ENCODE data around the gene DPP4. TPM values are rescaled to one million over a fixed set of nuclear protein-coding genes. Genes with fewer than 3 reads are reported as not detected.

DPP4 gene
- total and polyA plus RNA-seq, 8 donors = 0.15 to 30.1 (median 2.4) TPM

DNA sequence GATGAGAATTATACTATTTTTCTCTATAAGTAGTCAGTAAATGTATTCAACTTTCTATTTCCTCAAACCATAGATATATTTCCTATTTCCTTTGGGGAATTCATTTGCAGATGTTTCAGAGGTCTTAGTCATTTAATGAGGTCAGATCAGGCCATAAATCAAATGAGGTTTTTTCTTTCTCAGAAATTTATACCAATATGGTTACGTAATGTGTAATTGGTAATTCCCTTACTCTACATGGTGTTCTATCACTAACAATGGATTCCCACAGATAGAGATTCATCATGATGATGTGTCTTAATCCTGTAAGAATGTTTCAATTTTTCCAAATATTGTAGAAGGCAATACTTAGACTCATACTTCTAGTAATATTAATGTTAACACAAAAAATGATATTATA is 108.0 kb downstream of the DPP4 start:
- H3K4me3 ChIP-seq = no peak overlapping the region
- WGBS, 5 donors = 9 to 93% (median 77%) methylated on average over 1 of the region's 1 CpG
- TF ChIP-seq POLR2AphosphoS5 (IDR thresholded peaks at IDR 0.05) = no peak
- no peak for TF ChIP-seq POLR2A (IDR thresholded peaks at IDR 0.05)
- no peak for TF ChIP-seq EP300 (IDR thresholded peaks at IDR 0.05)
- TF ChIP-seq, protein P1, sequence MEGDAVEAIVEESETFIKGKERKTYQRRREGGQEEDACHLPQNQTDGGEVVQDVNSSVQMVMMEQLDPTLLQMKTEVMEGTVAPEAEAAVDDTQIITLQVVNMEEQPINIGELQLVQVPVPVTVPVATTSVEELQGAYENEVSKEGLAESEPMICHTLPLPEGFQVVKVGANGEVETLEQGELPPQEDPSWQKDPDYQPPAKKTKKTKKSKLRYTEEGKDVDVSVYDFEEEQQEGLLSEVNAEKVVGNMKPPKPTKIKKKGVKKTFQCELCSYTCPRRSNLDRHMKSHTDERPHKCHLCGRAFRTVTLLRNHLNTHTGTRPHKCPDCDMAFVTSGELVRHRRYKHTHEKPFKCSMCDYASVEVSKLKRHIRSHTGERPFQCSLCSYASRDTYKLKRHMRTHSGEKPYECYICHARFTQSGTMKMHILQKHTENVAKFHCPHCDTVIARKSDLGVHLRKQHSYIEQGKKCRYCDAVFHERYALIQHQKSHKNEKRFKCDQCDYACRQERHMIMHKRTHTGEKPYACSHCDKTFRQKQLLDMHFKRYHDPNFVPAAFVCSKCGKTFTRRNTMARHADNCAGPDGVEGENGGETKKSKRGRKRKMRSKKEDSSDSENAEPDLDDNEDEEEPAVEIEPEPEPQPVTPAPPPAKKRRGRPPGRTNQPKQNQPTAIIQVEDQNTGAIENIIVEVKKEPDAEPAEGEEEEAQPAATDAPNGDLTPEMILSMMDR (IDR thresholded peaks at IDR 0.05) = no peak
- H3K9me3 ChIP-seq = no peaks in the 10 kb centered on the region
- no peaks in the 10 kb centered on the region for H3K27me3 ChIP-seq
- H3K36me3 ChIP-seq = no peaks in the 10 kb centered on the region
- no peaks in the 10 kb centered on the region for H3K4me1 ChIP-seq
- DNase-seq = no peak
- intact Hi-C loops (cut with DNase I; ENCODE audit: low total_unique reads) = no loop called here
- no peak overlapping the region for H3K27ac ChIP-seq

DNA sequence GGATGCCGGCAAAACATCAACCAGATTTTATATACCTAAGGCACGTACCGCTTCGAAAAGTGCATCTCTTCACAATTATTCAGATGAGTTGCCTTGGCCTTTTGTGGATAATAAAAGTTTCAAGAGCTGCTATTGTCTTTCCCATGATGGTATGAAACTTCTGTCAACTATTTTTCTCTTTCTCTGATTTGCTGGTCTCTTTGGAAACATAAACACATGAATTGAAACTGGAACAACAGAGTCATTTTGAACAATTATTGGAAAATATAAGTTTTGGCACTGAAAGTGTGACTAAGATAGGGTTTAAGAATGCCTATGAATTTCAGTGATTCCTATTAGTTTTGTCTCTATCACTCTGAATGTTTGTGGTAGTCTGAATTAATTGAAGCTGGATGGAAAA is 109.9 kb downstream of the DPP4 start:
- DNase-seq = no peak
- H3K4me3 ChIP-seq = no peak overlapping the region
- no peaks in the 10 kb centered on the region for H3K36me3 ChIP-seq
- TF ChIP-seq POLR2AphosphoS5 (IDR thresholded peaks at IDR 0.05) (no peak), POLR2A (IDR thresholded peaks at IDR 0.05) (no peak), EP300 (IDR thresholded peaks at IDR 0.05) (no peak)
- TF ChIP-seq, protein P1 (IDR thresholded peaks at IDR 0.05) = no peak
- no peaks in the 10 kb centered on the region for H3K27me3 ChIP-seq
- 87 to 94% (median 92%) methylated on average over 4 of the region's 4 CpGs for WGBS, 5 donors
- intact Hi-C loops (cut with DNase I; ENCODE audit: low total_unique reads) = no loop called here
- no peak overlapping the region for H3K27ac ChIP-seq
- no peaks in the 10 kb centered on the region for H3K9me3 ChIP-seq
- H3K4me1 ChIP-seq = no peaks in the 10 kb centered on the region

DNA sequence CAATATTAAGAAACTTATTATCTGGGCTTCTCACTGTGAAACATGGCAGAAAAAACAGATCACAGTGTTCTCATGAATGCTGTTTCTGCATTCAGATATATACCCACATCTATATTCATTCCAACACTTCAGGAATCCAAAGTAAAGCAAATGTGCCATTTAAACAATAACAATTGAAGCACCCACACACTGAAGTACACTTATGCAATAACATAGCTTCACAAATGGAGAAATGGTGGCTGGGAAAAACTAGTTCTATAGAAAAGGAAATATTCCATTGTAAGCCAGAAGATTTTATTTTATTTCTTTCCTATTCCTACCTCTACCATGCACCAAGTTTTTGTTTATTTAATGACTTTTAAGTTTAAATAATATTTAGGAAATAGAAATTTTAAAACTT is 111.9 kb downstream of the DPP4 start:
- intact Hi-C loops (cut with DNase I; ENCODE audit: low total_unique reads) = no loop called here
- H3K27ac ChIP-seq = no peak overlapping the region
- TF ChIP-seq EP300 (IDR thresholded peaks at IDR 0.05) (no peak), POLR2A (IDR thresholded peaks at IDR 0.05) (no peak), POLR2AphosphoS5 (IDR thresholded peaks at IDR 0.05) (no peak)
- TF ChIP-seq, protein P1 (IDR thresholded peaks at IDR 0.05) = no peak

DNA sequence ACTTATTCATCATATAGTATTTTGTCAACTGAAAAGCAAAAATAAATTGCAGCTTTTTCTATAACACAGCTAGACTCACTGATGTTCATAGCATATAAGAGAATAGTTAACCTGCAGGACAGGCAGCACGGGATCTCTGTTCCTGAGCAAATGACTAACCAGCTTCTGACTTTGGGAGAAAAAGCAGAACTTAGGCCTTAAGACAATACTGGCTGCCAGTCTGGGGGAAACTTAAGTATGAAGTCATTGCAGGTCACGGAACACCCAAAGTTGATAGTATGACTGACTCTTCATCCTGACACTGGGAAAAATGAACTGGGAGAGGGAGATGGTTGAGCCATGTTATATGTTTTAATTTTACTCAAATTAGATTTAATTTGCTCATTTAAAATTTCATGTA is 113.0 kb downstream of the DPP4 start:
- no peaks in the 10 kb centered on the region for H3K36me3 ChIP-seq
- intact Hi-C loops (cut with DNase I; ENCODE audit: low total_unique reads) = no loop called here
- no peak overlapping the region for H3K27ac ChIP-seq
- no peak overlapping the region for H3K4me3 ChIP-seq
- H3K27me3 ChIP-seq = no peaks in the 10 kb centered on the region
- 74 to 87% (median 81%) methylated on average over 2 of the region's 2 CpGs for WGBS, 5 donors
- no peaks in the 10 kb centered on the region for H3K4me1 ChIP-seq
- no peaks in the 10 kb centered on the region for H3K9me3 ChIP-seq
- no peak for TF ChIP-seq EP300 (IDR thresholded peaks at IDR 0.05)
- TF ChIP-seq POLR2A (IDR thresholded peaks at IDR 0.05) = no peak
- TF ChIP-seq, protein P1 (IDR thresholded peaks at IDR 0.05) = no peak
- no peak for TF ChIP-seq POLR2AphosphoS5 (IDR thresholded peaks at IDR 0.05)
- DNase-seq = no peak

More for the DNA sequence above, 111.9 kb downstream of the DPP4 start:
- Histone ChIP-seq H3K4me1 (no peaks in the 10 kb centered on the region), H3K36me3 (no peaks in the 10 kb centered on the region), H3K9me3 (no peaks in the 10 kb centered on the region), H3K4me3 (no peak overlapping the region), H3K27me3 (no peaks in the 10 kb centered on the region)
- no peak for DNase-seq
